GM21528 (cell line): ENCODE data around the gene TXNDC2.

Experiments
- ATAC-seq: cut with Tn5 transposase; IDR thresholded peaks from one replicate; pipeline ENCODE4 v1.9.1; 2021; ENCODE audit warnings: mild to moderate bottlenecking, moderate library complexity; ENCODE audit not compliant: unreplicated experiment, low FRiP score

Gene TXNDC2

GRCh38 chr18:9927392-9928063 lies 41.8 kb downstream of the TXNDC2 start:
- ATAC-seq: no peak

- no peak for ATAC-seq
These were observed 43.0 kb downstream of the TXNDC2 start for GRCh38 chr18:9928646-9929259.

GRCh38 chr18:9930299-9930884 lies 44.6 kb downstream of the TXNDC2 start:
- ATAC-seq: no peak

- ATAC-seq: no peak
These were observed 45.4 kb downstream of the TXNDC2 start for GRCh38 chr18:9931146-9931545.

GRCh38 chr18:9931678-9932077 lies 45.9 kb downstream of the TXNDC2 start:
- no peak for ATAC-seq

GRCh38 chr18:9933865-9934264 lies 48.1 kb downstream of the TXNDC2 start:
- ATAC-seq: no peak

- no peak for ATAC-seq
These were observed 48.5 kb downstream of the TXNDC2 start for GRCh38 chr18:9934274-9934673.
